Activated gamma-delta T cell (primary cell): ENCODE measurements around the gene PLEKHH1.
A peak's percentile ranks its signal among the peaks of the same experiment; 100 is the strongest.
"Not testable (repeated sequence)": the region's sequence is repeated elsewhere in the genome, so short reads cannot be mapped to it uniquely, and the experiment has no call there.

Experiments
- DNase-seq: peaks from one replicate; lab custom pipeline; 2025; lab: John Stamatoyannopoulos, UW

PLEKHH1 gene

DNA sequence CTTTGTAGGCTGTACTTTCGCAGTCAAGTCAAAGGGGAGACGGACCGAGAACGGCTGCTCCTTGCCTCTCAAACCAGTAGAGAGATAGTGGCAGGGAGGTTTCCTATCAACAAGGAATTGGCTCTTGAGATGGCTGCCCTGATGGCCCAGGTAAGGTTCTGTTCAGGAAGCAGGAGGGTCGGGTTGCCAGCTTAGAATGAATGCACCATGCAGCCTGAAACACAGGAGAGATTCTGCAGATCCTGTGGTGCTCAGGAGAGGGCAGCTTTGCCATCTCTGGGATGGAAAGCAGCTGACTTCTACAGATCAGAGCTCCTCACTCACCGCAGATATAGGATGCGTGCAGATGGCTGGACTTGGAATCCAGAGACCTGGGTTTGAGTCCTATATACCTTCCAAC is 49.0 kb downstream of the PLEKHH1 start:
- no peak for DNase-seq

- DNase-seq: no peak
Measured at GRCh38 chr14:67583711-67584644, 50.9 kb downstream of the PLEKHH1 start.

DNA sequence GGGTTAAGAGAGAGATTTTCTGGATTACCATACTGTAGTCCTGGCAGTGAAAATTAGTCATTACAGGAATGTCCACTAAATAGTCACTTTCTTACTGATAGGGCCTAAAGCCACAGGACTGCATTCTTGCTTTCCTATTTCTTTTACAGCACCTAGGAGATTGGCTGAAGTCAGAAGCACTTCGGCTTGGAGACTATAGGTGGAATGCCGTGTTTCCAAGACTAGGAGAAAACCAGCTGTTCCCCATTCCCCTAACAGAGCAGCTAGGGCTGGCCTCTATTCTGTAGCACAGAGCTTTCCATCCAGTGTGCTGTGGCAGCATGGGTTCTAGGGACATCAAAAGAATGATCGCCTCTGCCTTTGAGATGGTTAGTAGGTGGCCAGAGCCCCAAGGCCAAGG is 51.9 kb downstream of the PLEKHH1 start:
- DNase-seq: no peak

GRCh38 chr14:67586369-67586768 is 53.3 kb downstream of the PLEKHH1 start:
- no peak for DNase-seq

DNA sequence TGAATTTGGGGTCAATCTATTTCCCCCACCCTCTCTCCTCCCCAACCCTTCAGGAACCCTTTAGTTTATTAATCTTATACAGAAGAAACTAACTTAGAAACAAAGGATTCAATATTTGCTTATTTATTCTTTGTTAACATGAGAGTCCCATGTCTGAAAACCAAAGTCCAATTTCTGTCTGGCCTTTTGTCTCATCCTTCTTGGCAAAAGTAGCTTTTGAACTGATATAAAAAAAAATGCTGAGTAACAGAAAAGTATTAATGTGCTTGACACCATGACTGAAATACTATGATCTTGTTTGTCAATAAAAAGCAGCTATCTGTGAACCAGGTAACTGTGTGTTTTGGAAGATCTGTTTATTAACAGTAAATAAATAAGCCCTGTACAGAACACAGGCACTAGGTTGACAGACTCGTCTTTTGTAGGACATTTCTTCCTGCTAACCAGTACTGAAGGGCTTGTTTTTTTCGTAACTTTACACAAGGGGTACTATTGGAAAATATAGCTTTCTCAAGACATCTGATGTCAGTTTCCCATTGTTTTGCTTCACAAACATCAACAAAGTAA is 56.2 kb downstream of the PLEKHH1 start:
- DNase-seq: no peak

- not testable (repeated sequence) for DNase-seq
Measured at GRCh38 chr14:67593650-67594049, 60.6 kb downstream of the PLEKHH1 start.

DNA sequence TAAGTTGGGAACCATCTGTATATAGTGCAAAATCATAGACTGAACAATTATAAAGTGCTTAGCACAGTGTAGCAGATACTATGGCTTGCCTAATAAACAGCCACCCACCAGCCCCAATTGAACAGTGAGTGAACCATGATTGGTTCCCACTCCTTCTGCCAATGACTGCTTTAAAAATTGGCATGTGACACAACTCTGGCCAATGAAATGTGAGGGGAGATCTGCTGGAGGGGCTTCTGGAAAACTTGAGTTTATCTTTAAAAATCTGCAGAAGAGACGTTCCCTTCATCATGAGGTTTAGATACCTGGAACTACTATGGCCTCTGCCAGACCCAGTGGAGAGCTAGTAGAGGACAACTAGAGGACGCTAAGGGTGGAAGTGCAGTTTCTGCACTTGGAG is 62.3 kb downstream of the PLEKHH1 start:
- DNase-seq: no peak

GRCh38 chr14:67599698-67600561 is 66.8 kb downstream of the PLEKHH1 start, which contains the start of gene PIGH:
Gene PIGH (minus strand): TSS chr14:67600268. CDS start chr14:67600203, 65 bp downstream.
- peak; percentile 92 for DNase-seq

GRCh38 chr14:67600562-67600974 is 67.5 kb downstream of the PLEKHH1 start:
- not testable (repeated sequence) for DNase-seq

DNA sequence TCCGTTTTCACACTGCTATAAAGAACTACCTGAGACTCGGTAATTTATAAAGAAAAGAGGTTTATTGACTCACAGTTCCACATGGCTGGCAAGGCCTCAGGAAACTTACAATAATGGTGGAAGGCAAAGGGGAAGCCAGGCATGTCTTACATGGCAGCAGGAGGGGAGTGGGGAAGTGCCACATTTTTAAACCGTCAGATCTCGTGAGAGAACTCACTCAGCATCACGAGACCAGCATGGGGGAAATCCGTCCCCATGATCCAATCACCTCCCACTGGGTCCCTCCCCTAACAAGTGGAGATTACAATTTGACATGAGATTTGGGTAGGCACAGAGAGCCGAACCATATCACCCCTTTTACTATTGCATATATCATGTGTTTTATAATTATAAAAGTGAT is 69.0 kb downstream of the PLEKHH1 start:
- no peak for DNase-seq

- no peak for DNase-seq
Measured at GRCh38 chr14:67602995-67603545, 70.0 kb downstream of the PLEKHH1 start.

- no peak for DNase-seq
Measured at GRCh38 chr14:67607646-67608045, 74.6 kb downstream of the PLEKHH1 start.

DNA sequence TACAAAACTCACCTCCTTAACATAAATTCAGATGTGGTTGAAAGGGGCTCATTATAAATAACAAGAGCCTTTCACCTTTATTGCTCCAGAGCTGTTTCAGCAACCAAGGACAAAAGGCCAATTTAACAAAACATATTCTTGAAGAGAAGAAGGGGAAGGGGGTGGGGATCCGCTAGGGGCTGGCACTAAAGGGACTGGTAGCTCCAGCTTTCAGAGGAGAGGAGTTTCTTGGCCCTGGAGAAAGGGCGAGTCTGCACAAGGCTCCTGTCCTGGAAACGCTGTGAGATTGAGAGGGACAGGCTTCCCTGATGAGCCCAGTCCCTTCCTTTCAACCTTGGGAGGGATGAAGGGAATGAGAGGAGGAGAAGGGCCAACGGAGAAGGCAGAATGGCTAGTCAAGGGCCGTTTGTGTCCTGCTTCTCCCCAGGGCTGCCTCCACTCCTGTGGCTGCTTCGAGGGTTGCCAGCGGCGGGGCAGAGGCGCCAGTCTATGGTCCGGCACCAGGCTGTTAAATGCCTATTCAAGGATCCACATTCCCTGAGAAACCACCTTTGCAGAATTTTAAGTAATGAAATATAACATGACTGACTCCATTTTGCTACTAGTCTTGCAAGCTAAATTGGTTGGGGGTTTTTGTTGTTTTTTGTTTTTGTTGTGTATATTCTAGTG is 76.7 kb downstream of the PLEKHH1 start:
- DNase-seq: no peak

DNA sequence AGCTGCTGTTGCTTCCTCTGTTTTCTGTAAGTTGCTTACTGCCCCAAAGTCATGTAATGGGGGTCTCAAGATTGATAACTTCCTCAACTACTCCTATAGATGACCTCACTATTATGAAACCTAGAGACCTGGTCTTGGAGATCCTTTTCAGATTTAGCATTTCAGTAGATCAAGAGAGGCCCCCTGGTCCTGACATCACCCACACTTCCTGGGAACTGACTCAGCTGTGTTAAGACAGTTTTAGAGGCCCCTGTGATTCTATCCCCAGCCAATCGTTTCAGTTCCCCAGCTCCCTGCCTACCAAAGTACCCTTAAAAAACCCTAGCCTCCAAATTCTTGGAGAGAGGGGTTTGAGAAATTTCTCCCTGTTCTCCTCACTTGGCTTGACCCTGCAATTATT is 77.4 kb downstream of the PLEKHH1 start:
- no peak for DNase-seq

DNA sequence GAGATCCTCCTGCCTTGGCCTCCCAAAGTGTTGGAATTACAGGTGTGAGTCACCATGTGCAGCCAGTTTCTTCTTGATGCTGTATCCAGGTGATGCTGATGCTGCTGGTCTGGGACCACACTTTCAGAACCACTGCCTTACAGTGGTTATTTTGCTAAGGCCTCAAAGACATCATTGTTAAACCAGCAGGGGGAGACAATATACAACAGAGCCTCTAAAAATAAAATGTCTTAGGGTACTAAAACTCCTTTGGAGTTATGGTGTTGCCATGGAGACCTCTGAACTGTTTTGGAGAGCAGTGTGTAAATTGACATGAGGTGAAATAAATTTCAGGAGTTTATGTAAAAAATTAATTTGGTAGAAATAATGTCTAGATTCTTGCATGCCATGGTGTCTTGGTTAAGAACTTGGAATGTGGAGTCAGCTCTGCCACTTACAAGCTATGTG is 85.5 kb downstream of the PLEKHH1 start:
- DNase-seq: no peak

DNA sequence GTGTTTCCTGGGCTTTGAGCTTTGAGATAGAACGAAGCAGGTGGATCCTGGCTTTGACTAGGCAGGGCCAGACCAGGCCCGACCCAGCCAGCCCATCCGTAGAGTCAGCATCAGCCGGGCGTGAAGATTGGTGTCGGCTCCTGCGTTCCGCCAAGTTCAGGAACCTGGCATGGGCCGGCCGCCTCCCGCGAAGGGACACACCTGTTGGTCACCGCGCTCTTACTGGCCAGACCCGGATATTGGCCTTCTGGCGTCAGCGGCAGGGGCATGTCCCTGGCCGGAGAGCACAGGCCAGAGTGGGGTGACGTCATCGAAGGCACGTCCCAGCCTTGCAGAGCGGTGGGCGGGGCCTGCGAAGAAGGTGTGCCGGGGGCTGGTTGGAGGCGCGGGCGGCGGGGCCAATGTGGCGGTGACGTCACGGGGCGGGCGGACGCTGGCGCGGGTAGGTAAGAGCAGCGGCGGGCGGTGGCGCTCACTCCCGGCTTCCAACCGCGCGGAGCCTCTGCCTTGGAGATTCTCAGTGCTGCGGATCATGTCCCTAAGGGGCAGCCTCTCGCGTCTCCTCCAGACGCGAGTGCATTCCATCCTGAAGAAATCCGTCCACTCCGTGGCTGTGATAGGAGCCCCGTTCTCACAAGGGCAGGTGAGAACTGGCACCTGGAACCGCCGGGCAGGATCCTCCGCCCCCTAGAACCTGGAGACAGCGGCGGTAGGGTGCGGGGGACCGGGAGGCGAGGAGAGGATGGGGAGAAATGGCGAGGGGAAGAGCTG is 86.5 kb downstream of the PLEKHH1 start, which contains the start of gene ARG2:
Gene ARG2, plus strand, starts transcription at position 475 of the 771 bp plus-strand sequence. Its CDS starts 58 bp downstream, at position 533.
- DNase-seq: peak; percentile 95

DNA sequence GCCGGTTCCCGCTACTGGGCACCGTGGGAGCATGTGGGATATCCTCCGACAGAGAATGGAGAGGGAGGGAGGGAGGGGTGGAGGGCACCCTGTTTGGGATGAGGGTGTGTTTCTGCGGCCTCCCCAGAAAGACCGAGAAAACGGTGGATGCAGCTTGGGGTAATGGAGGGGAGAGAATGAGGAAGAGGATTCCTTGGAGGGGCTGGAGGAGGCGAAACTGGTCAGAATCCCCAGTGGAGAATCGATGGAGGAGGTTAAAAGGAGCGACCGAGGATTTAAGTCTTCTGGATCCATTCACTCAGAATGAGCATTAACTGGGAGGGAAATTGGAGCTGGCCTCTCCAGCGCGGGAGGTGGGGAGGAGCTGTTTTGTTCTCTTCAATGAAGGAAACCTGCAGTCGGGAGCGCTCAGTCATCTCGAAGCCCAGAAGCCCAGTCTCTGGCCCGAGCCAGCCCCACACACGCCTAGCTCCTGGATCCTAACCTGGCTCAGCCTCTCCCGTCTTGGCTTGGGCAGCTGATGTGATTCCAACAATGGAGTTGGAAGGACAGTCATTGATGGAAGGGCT is 87.2 kb downstream of the PLEKHH1 start:
- DNase-seq: no peak

- no peak for DNase-seq
Measured at GRCh38 chr14:67622675-67623074, 89.6 kb downstream of the PLEKHH1 start.

DNA sequence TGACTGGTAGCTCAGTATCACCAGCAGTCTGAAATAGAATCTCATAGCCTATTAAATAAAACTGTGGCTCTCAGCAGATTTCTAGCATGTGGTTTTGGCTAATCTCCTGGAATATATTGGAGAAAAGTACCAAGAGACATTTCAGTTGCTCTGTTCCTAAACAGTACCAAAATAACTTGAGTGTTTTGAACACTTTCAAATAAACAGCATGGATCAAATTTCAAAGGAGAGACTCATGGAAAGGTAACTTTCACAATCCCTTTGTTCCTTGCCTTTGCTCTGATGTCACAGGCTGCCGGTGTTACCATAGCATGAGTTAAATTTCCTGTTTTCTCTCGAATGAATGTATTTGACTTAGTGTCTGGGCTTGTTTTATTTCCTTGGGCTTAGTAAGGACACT is 90.0 kb downstream of the PLEKHH1 start:
- DNase-seq: no peak

- DNase-seq: not testable (repeated sequence)
Measured at GRCh38 chr14:67626131-67626530, 93.0 kb downstream of the PLEKHH1 start.
